ENCODE results near the gene MORN3.
"Not testable (repeated sequence)": the region's sequence is repeated elsewhere in the genome, so short reads cannot be mapped to it uniquely, and the experiment has no call there.

Gene MORN3

GRCh38 chr12:121637231-121637914 is 32.1 kb downstream of the MORN3 start:
- DNase-seq, result no peak

DNA sequence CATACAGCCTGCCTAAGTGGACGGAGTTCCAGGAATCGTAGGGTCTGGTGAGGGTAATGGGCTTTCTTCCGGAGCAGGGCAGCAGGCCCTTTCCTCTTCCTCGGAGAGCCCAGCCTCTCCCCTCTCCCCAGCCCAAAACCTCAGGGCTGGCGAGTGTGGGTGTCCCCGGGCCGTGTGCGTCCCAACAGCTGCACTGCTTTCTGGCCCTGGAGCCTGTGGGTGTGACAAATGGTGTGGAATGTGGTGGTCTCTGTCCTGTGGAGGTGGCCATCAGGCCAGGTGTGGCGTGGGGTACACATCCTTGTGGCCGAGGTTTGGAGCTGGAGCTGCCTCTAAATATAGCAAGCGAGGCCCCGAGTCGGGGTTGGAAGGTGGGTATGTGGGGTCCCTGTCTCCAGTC is 34.6 kb downstream of the MORN3 start:
- no peak for DNase-seq

- not testable (repeated sequence) for DNase-seq
These were observed 35.6 kb downstream of the MORN3 start for GRCh38 chr12:121633833-121634196.

DNA sequence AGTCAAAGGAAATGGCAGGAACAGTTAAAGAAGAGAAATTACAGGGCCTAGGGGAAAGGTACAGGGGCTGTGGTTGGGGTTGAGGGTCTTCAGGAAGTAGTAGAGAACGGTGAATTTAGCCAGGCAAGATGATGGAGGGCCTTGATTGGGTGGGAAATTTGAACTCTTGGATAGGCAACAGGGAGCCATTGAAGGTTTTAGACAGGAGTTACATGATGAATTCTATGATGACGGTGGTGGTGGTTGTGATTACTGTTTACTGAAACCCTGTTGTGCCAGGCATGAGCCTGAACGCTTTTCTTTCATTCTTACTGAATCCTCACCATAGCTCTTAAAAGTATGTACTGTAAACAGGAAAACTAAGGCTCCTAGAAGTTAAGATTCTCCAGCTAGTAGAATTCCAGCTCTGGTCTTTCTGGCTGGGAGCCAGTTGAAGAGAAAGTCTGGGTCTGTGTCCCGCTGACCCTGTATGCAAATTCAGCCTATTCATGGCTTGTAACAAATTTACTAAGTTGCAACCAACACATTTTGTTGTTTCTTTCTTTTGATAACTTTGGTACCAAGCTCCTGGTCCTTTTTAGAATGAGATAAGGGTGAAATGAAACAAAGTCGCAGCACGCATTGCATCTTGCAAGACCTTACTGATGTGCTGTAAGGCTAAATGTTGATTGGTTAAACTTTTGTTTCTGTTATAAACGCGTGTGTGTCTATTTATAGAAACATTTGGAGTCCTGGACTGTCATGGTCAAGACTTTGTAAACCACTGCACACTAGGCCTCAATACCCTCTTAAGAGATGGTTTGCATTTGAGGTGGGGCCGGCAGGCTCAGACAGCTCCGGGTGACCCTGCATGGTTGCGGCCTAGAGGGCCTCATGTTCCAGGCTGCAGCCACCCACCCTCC is 37.1 kb downstream of the MORN3 start:
- no peak for DNase-seq

GRCh38 chr12:121630791-121631355 is 38.6 kb downstream of the MORN3 start:
- no peak for DNase-seq

- DNase-seq, result no peak
These were observed 40.9 kb downstream of the MORN3 start for GRCh38 chr12:121628536-121628935.

- no peak for DNase-seq
These were observed 41.4 kb downstream of the MORN3 start for GRCh38 chr12:121628037-121628436.

DNA sequence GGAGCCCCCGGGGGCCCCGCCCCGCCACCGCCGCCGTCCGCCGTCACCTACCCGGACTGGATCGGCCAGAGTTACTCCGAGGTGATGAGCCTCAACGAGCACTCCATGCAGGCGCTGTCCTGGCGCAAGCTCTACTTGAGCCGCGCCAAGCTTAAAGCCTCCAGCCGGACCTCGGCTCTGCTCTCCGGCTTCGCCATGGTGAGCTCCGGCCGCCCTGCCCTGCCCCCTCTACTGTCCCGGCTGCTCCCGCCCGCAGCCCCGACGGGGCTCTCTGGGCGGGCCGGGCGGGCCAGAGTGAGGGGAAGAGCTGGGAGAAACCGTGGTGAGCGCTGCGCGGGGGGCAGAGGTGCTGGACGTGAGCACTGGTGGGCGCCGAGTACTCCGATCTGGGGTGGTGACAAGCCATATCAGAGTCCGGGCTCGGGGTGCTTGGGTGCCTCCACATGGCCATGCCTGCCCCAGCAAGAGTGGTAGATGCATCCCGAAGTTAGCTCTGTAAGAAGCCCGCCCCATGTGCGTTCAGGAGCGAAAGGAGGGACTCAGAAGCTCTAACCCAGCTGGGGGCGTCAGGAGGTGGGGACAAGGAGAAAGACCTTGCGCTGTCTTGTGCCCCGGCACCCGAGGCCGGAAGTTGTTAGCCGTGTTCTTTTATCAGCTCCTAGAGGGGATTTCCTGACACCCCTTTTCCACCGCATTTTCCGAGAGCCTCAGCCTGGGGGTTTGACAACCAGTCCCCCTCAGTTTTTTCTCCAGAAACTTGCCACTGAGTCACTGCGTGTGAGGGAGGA is 42.4 kb downstream of the MORN3 start:
- DNase-seq, result peak; percentile 44

- peak; percentile 93 for DNase-seq
These were observed 43.2 kb downstream of the MORN3 start, which contains the start of gene ORAI1 for GRCh38 chr12:121626087-121626852. Gene ORAI1, plus strand, starts transcription at chr12:121626530.

DNA sequence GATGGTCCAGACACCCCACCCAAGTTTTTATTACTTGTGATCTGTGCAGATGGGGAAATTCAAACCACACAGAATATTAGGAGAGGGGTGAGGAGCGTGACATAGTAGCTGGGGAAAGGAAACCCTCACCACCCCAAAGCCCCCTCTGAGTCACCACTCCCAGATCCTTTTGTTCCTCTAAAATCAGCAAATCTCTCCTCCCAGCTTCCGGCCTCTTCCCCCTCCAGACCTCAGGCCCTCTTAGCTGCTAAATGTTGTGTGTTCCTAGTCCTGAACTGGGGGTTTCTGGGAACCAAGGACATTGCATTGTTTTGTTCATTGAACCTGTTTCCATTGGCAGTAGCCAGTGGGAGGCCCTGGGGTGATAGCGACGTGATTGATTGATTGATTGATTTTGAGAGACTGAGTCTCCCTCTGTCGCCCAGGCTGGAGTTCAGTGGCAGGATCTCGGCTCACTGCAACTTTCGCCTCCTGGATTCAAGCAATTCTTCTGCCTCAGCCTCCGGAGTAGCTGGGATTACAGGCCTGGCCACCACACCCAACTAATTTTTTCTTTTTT is 49.0 kb downstream of the MORN3 start:
- no peak for DNase-seq

DNA sequence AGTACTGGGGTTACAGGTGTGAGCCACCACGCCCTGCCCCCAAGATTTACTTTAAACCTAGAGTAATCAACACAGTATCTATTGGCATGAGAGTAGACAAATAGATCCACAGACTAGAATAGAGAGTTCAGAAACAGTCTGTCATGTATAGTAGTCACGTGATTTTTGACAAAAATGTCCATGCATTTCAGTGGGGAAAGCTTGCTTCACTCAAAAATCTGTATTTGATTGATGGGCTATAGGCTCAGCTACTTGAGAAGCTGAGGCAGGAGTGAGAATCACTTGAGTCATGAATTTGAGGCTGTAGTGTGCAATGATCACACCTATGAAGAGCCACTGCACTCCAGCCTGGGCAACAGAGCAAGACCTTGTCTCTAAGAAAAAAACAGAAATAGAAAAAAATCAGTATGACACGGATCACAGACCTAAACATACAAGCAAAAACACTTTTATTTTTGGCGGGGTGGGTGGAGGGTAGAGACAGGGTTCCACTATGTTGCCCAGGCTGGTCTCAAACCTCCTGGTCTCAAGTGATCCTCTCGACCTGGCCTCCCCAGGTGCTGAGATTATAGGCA is 50.7 kb downstream of the MORN3 start:
- DNase-seq, result no peak

- DNase-seq, result no peak
These were observed 54.5 kb downstream of the MORN3 start for GRCh38 chr12:121614872-121615467.

- DNase-seq, result no peak
These were observed 56.0 kb downstream of the MORN3 start for GRCh38 chr12:121613462-121613861.

GRCh38 chr12:121611306-121611705 is 58.1 kb downstream of the MORN3 start:
- no peak for DNase-seq

GRCh38 chr12:121610239-121611149 is 59.0 kb downstream of the MORN3 start:
- DNase-seq, result no peak

DNA sequence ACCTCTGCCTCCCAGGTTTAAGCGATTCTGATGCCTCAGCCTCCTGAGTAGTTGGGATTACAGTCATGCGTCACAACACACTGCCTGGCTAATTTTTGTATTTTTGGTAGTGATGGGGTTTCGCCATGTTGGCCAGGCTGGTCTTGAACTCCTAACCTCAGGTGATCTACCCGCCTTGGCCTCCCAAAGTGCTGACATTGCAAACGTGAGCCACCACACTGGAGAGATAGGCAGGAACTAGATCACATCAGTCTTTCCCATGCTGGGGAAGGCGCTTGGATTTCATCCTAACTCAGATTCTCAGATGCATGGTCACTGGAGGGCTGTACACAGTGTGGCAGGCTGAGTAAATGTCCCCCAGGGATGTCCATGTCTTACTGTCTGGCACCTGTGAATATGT is 61.2 kb downstream of the MORN3 start:
- DNase-seq, result no peak

- no peak for DNase-seq
These were observed 65.9 kb downstream of the MORN3 start for GRCh38 chr12:121603581-121603980.

DNA sequence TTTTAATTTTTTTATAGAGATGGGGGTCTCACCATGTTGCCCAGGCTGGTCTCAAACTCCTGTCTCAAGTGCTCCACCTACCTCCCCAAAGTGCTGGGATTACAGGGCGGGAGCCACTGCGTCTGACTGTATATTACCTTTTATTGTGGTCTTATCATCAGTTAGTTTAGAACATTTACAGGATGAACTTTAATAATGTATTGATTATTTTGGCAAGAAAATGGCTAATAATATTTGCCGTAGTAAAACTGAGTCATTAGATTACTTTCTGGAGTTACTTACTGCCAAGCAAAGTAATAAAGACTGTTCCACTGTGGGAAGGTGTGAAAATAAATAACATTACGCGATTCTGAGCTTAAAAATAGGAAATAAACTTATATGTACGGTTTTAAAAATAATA is 66.7 kb downstream of the MORN3 start:
- no peak for DNase-seq

DNA sequence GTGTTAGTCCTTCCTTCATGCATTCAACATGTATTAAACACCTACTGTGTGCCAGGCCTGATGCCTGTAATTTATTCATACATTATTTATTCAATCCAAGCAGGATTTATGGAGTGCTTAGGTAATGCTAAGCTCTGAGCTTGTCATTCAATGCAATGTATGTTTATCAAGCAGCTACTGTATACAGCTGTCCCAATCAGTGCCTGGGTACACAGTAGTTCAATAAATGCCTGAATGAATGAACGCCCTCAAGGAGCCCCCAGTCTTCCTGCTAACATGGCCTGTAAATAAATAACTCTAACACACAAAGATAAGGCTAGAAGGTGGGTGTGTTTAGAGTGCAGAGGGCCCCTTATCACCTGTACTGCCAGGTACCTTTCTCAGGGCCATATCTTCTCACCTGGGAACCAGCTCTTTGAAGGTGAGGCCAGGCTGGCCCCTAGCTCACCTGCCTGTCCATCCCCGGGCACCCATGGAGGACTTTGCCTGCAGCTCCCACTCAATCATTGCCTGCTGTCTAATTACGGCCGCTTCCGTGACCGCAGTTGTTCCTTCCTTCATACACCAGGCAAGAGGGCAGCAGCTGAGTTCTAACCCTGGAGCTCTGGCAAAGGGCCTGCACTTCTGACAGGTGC is 68.6 kb downstream of the MORN3 start:
- no peak for DNase-seq
